VCaP (cell line): ENCODE results near the gene SPATS2.
A peak's percentile ranks its signal among the peaks of the same experiment; 100 is the strongest.

ENCODE experiments used
- H3K27ac ChIP-seq: fragments of 450-650 bp; 2 replicates; pipeline ENCODE4 v1.5.1; 2017
- CTCF ChIP-seq: fragments of 450-650 bp; conservative IDR thresholded peaks from 2 replicates; pipeline ENCODE4 v1.5.1; 2017; ENCODE audit warnings: mild to moderate bottlenecking, moderate library complexity

Gene SPATS2

DNA sequence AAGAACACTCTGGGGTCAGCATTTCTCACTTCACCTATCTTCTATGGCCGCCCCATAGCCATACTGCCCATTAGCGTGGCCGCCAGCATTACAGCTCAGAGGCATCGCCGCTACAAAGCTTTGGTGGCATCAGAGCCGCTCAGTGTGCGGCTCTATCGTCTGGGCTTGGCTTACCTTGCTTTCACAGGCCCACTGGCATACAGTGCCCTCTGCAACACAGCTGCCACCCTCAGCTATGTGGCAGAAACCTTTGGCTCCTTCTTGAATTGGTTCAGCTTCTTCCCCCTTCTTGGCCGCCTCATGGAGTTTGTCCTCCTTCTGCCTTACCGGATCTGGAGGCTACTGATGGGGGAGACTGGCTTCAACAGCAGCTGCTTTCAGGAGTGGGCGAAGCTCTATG lies 18.0 kb upstream of the SPATS2 start:
- no peak for TF ChIP-seq CTCF
- H3K27ac ChIP-seq = no peak overlapping the region

GRCh38 chr12:49352351-49352750 lies 14.9 kb upstream of the SPATS2 start:
- TF ChIP-seq CTCF = no peak
- no peak overlapping the region for H3K27ac ChIP-seq

- no peak for TF ChIP-seq CTCF
- H3K27ac ChIP-seq = no peak overlapping the region
Observed at GRCh38 chr12:49355913-49356312, 11.3 kb upstream of the SPATS2 start.

- no peak overlapping the region for H3K27ac ChIP-seq
- peak; percentile 72 for TF ChIP-seq CTCF
Observed at GRCh38 chr12:49357103-49357678, 10.1 kb upstream of the SPATS2 start.

GRCh38 chr12:49358483-49359141 lies 8.7 kb upstream of the SPATS2 start:
- TF ChIP-seq CTCF = peak; percentile 93
- no peak overlapping the region; the same call in 1 of the 2 replicates for H3K27ac ChIP-seq

GRCh38 chr12:49359671-49360070 lies 7.6 kb upstream of the SPATS2 start:
- no peak for TF ChIP-seq CTCF
- no peak overlapping the region; the same call in 1 of the 2 replicates for H3K27ac ChIP-seq

- no peak overlapping the region for H3K27ac ChIP-seq
- no peak for TF ChIP-seq CTCF
Observed at GRCh38 chr12:49362077-49362476, 5.2 kb upstream of the SPATS2 start.
